Sigmoid colon (tissue), 7 donors: ENCODE data around the gene TBC1D19. TPM values are rescaled to one million over a fixed set of nuclear protein-coding genes. Genes with fewer than 3 reads are reported as not detected.
"Not testable (repeated sequence)": the region's sequence is repeated elsewhere in the genome, so short reads cannot be mapped to it uniquely, and the experiment has no call there.

Experiments
- DNase-seq: peaks from one replicate; pipeline ENCODE4 v3.0.0-alpha.2; 2019
- H3K27ac ChIP-seq, 4 donors: fragments of 200-600 bp; sonication (generic); one replicate each; pipeline ENCODE4 v1.5.1; 2016 to 2019; ENCODE audit warnings: mild to moderate bottlenecking in 1 of 4
- H3K27me3 ChIP-seq, 3 donors: fragments of 200-600 bp; sonication (generic); one replicate each; pipeline ENCODE4 v1.5.1; 2019; ENCODE audit warnings: mild to moderate bottlenecking in 1 of 3
- H3K36me3 ChIP-seq, 4 donors: fragments of 200-600 bp; sonication (generic); one replicate each; pipeline ENCODE4 v1.5.1; 2016 to 2019
- H3K4me1 ChIP-seq, 4 donors: fragments of 200-600 bp; sonication (generic); one replicate each; pipeline ENCODE4 v1.5.1; 2017 to 2019
- H3K4me3 ChIP-seq, 4 donors: fragments of 200-600 bp; sonication (generic); one replicate each; pipeline ENCODE4 v1.5.1; 2017 to 2019; ENCODE audit warnings: mild to moderate bottlenecking in 2 of 4, moderate library complexity in 1 of 4
- H3K9me3 ChIP-seq, 4 donors: fragments of 200-600 bp in 3 of 4; sonication (generic) in 3 of 4; one replicate each; pipeline versions ENCODE4 v1.5.1 to v1.6.1; 2013 to 2019
- EP300 ChIP-seq, 4 donors: sonication (generic); formaldehyde crosslinking; IDR thresholded peaks; one replicate each; pipeline ENCODE4 v1.6.1; 2017; ENCODE audit warnings: antibody characterized with exemption in 4 of 4
- POLR2A ChIP-seq, 2 donors: fragments of 450-650 bp; IDR thresholded peaks; one replicate each; pipeline ENCODE4 v1.6.1; 2016; ENCODE audit warnings: antibody characterized with exemption in 2 of 2, mild to moderate bottlenecking in 2 of 2, moderate library complexity in 2 of 2
- POLR2AphosphoS5 ChIP-seq, 4 donors: sonication (generic); formaldehyde crosslinking; IDR thresholded peaks; one replicate each; pipeline ENCODE4 v1.6.1; 2017; ENCODE audit warnings: antibody characterized with exemption in 4 of 4
- WGBS, 2 donors: extraction: QIAGEN DNeasy Blood & Tissue Kit; methylation state at CpG; one replicate each; pipeline ENCODE4 v1.1.7; 2013; 5-methylcytosine and 5-hydroxymethylcytosine counted together
- intact Hi-C: fragments of 100-400 bp; cut with DNase I; formaldehyde crosslinking; loops from one replicate; pipeline ENCODE4 v1.15.1; 2023
- polyA plus RNA-seq, 3 donors: library from polyadenylated mRNA; stranded (reverse); fragments of 200-250 nt; gene quantifications; one replicate each; pipeline ENCODE4 v1.2.3, GENCODE V29; 2013
- total RNA-seq, 4 donors: library from RNA; depleted of rRNA; stranded (reverse); fragments of >200 nt; gene quantifications; one replicate each; pipeline ENCODE4 v1.1.0, GENCODE V29; 2016
- TF ChIP-seq, protein P1 (sequence below), 4 experiments: fragments of 450-650 bp in 3 of 4; fragments of 200-600 bp in 1 of 4; IDR thresholded peaks; one replicate each; pipeline ENCODE4 v1.5.1; 2016 to 2019; ENCODE audit warnings: antibody characterized with exemption in 4 of 4, mild to moderate bottlenecking in 3 of 4, moderate library complexity in 2 of 4
- donor health status: healthy with polysubstance abuse.
- donor health status: Bipolar disorder and iron deficiency.
- donor health status: healthy.

Gene TBC1D19, protein sequence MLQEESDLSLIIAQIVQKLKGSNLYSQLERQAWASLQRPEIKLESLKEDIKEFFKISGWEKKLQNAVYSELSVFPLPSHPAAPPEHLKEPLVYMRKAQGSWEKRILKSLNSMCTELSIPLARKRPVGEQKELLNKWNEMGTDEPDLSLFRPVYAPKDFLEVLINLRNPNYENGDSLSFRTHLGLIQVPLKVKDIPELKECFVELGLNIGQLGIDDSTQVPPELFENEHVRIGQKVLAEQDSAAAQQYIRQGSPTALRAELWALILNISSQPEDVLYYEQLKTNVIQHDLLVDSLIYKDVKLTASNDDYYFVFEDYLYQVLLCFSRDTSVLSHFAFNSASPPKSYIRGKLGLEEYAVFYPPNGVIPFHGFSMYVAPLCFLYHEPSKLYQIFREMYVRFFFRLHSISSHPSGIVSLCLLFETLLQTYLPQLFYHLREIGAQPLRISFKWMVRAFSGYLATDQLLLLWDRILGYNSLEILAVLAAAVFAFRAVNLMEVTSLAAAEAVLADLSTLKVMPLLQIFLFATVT
- total RNA-seq: 10 to 100 TPM; 21.6 to 31.8 (median 27.2) TPM
- polyA plus RNA-seq: 1 to 10 TPM; 1.4 to 2.4 (median 2.4) TPM

DNA sequence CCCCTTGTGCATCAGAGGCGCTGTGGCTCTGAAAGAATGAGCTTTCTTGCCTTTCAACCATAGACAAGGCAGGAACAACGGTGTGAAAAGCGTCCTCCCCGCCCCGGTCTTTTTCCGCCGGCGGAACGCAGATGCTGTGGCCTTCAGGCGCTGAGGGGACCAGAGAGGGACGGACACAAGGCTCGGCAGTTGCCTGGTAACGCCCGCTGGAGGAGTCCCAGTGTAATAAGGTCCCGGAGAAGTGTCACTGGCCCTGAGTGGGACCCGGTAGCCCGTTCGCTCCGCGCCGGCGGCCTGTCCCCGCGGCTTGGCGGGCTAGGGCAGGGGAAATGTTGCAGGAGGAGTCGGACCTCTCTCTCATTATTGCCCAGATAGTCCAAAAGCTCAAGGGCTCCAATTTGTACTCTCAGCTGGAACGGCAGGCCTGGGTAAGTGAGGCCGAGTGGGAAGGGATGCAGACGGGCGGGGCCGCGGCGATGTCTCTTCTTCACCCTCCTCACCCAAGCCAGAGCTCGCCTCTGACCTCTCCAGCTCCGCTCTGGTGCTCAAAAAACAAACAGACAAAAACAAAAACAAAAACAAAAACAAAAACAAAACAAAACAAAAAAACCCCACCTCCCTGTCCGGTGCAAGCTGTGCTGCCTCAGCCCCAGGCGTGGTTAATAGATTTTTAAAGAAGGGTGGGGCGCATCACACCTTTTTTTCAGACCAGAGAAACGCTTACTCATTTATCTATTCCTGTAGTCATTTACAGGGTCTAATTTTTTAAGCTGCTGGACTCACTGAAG lies at the start of gene TBC1D19:
TSS of gene TBC1D19 (plus strand) at position 220 of the 788 bp plus-strand sequence. CDS start at position 330, 110 bp downstream.
- Histone ChIP-seq H3K9me3 (no peaks in the 10 kb centered on the region), H3K4me1 (peaks cover 0 to 21% (median 13%) of the 10 kb centered on the region in 4 donors), H3K27ac (peak within 1 kb of the TSS; percentile 74 to 80 (median 79)), H3K36me3 (no peaks in the 10 kb centered on the region), H3K27me3 (no peaks in the 10 kb centered on the region), H3K4me3 (peak within 1 kb of the TSS; percentile 61 to 73 (median 70))
- intact Hi-C loops: loop anchor here (10.0 kb wide), 2 partner anchors 129 to 281 kb away; partner anchors contain the start of gene STIM2
- WGBS, 2 donors: 0 to 1% methylated on average over 39 of the region's 39 CpGs
- peak; percentile 95 for DNase-seq
- TF ChIP-seq EP300 (IDR thresholded peaks at IDR 0.05): no peak
- TF ChIP-seq POLR2AphosphoS5 (IDR thresholded peaks at IDR 0.05): peak in 3 of 4 donors; percentile 53 to 75 (median 59)

DNA sequence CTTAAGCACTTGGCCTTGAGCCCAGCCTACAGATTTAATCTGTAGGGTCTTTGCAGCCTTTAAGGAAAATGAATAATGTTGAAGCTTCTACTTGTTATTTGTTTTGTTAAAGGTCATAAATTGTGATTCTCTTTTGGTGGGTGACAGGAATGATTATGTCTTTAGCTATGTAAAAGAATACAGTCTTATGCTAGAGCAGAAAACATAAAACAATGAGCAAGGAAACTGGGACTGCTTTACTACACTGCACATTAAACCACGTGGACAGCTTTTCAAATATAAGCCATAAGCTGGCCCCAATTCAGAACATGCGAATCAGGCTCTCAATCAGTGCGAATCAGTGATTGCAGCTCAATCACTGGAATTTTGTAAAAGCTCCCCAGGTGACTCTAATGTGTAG lies 40.9 kb upstream of the TBC1D19 start:
- H3K27ac ChIP-seq: no peak overlapping the region
- no peak for DNase-seq
- WGBS, 2 donors: 63 to 72% methylated on average over 3 of the region's 3 CpGs
- no peaks in the 10 kb centered on the region for H3K27me3 ChIP-seq
- no peak for TF ChIP-seq POLR2AphosphoS5 (IDR thresholded peaks at IDR 0.05)
- TF ChIP-seq POLR2A (IDR thresholded peaks at IDR 0.05): no peak
- TF ChIP-seq, protein P1, sequence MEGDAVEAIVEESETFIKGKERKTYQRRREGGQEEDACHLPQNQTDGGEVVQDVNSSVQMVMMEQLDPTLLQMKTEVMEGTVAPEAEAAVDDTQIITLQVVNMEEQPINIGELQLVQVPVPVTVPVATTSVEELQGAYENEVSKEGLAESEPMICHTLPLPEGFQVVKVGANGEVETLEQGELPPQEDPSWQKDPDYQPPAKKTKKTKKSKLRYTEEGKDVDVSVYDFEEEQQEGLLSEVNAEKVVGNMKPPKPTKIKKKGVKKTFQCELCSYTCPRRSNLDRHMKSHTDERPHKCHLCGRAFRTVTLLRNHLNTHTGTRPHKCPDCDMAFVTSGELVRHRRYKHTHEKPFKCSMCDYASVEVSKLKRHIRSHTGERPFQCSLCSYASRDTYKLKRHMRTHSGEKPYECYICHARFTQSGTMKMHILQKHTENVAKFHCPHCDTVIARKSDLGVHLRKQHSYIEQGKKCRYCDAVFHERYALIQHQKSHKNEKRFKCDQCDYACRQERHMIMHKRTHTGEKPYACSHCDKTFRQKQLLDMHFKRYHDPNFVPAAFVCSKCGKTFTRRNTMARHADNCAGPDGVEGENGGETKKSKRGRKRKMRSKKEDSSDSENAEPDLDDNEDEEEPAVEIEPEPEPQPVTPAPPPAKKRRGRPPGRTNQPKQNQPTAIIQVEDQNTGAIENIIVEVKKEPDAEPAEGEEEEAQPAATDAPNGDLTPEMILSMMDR (IDR thresholded peaks at IDR 0.05): no peak
- TF ChIP-seq EP300 (IDR thresholded peaks at IDR 0.05): no peak
- intact Hi-C loops: no loop called here
- H3K36me3 ChIP-seq: no peaks in the 10 kb centered on the region
- peaks cover 0 to 10% (median 0%) of the 10 kb centered on the region in 4 donors for H3K9me3 ChIP-seq
- H3K4me1 ChIP-seq: no peaks in the 10 kb centered on the region
- H3K4me3 ChIP-seq: no peak overlapping the region

DNA sequence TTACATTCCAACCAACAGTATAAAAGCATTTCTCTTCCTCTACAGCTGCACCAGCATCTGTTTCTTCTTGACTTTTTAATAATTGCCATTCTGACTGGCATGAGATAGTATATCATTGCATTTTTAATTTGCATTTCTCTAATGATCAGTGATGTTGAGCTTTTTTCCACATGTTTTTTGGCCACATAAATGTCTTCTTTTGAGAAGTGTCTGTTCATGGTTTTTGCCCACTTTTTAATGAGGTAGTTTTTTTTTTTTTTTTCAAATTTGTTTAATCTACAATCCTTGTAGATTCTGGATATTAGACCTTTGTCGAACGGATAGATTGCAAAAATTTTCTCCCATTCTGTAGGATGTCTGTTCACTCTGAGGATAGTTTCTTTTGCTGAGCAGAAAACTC lies 39.5 kb upstream of the TBC1D19 start:
- TF ChIP-seq POLR2AphosphoS5 (IDR thresholded peaks at IDR 0.05) (no peak), POLR2A (IDR thresholded peaks at IDR 0.05) (no peak), EP300 (IDR thresholded peaks at IDR 0.05) (no peak)
- TF ChIP-seq, protein P1 (IDR thresholded peaks at IDR 0.05): no peak
- 95 to 99% methylated on average over 2 of the region's 2 CpGs for WGBS, 2 donors
- intact Hi-C loops: no loop called here

DNA sequence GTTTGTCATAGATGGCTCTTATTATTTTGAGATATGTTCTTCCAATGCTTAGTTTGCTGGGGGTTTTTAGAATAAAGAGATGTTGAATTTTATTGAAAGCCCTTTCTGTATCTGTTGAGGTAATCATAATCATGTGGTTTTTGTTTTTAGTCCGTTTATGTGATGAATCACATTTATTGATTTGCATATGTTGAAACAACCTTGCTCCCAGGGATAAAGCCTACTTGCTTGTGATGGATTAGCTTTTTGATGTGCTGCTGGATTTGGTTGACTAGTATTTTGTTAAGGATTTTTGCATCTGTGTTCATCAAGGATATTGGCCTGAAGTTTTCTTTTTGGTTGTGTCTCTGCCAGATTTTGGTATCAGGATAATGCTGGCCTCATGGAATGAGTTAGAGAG lies 35.5 kb upstream of the TBC1D19 start:
- 53 to 67% methylated on average over 1 of the region's 1 CpG for WGBS, 2 donors
- H3K27ac ChIP-seq, intact Hi-C loops, H3K4me1 ChIP-seq, H3K9me3 ChIP-seq, H3K4me3 ChIP-seq, H3K27me3 ChIP-seq, DNase-seq, H3K36me3 ChIP-seq: not testable (repeated sequence)

More for the DNA sequence above, 39.5 kb upstream of the TBC1D19 start:
- Histone ChIP-seq H3K27me3 (no peaks in the 10 kb centered on the region), H3K27ac (no peak overlapping the region), H3K4me1 (no peaks in the 10 kb centered on the region), H3K36me3 (no peaks in the 10 kb centered on the region), H3K9me3 (peaks cover 0 to 10% (median 0%) of the 10 kb centered on the region in 4 donors), H3K4me3 (no peak overlapping the region)
- no peak for DNase-seq

DNA sequence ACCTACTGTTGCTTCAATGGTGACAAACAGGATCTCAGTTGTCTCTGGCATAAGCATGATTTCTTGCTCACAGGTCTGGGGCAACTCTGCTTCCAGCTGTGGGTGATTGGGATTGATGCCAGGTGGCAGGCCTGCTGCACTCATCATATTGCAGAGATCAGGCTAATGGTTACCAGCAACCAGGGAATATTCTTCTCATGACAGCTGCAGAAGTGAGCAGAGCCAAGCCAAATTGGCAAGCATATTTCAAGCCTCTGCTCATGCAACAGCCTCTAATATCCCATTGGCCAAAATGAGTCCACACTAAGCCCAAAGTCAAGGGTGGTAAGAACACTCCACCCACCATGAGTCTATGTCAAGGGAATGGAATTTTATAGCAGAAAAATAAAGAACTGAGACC lies 26.7 kb upstream of the TBC1D19 start:
- Histone ChIP-seq H3K27me3 (no peaks in the 10 kb centered on the region), H3K4me3 (no peak overlapping the region), H3K9me3 (peaks cover 0 to 7% (median 2%) of the 10 kb centered on the region in 4 donors), H3K27ac (peak overlapping the region in 1 of 4 donors; percentile 20), H3K4me1 (peaks cover 0 to 16% (median 13%) of the 10 kb centered on the region in 4 donors), H3K36me3 (no peaks in the 10 kb centered on the region)
- no peak for DNase-seq
- TF ChIP-seq POLR2AphosphoS5 (IDR thresholded peaks at IDR 0.05) (no peak), EP300 (IDR thresholded peaks at IDR 0.05) (no peak), POLR2A (IDR thresholded peaks at IDR 0.05) (no peak)
- TF ChIP-seq, protein P1 (IDR thresholded peaks at IDR 0.05): no peak
- intact Hi-C loops: no loop called here
